Trophoblast cell (in vitro differentiated cells and primary cell): Measurements from ENCODE around the gene MPP2.

Experiments used
- DNase-seq, 2 donors: peaks; one replicate each; pipeline ENCODE4 v3.0.0-alpha.2; 2016
- H2AFZ ChIP-seq: 2 replicates; pipeline ENCODE4 v1.6.1; 2013; ENCODE audit warnings: low read length, moderate library complexity, mild to moderate bottlenecking; ENCODE audit not compliant: insufficient read depth, poor library complexity
- H2AK5ac ChIP-seq: 2 replicates; pipeline ENCODE4 v1.6.1; 2013; ENCODE audit warnings: mild to moderate bottlenecking, low read length
- H2BK120ac ChIP-seq: 2 replicates; pipeline ENCODE4 v1.6.1; 2013; ENCODE audit warnings: low read length, mild to moderate bottlenecking, moderate library complexity; ENCODE audit not compliant: insufficient read depth, poor library complexity
- H2BK12ac ChIP-seq: 2 replicates; pipeline ENCODE4 v1.6.1; 2013; ENCODE audit warnings: mild to moderate bottlenecking, low read length, moderate library complexity
- H2BK5ac ChIP-seq: 2 replicates; pipeline ENCODE4 v1.6.1; 2013; ENCODE audit warnings: low read length, low read depth, moderate library complexity, mild to moderate bottlenecking; ENCODE audit not compliant: poor library complexity
- H3K14ac ChIP-seq: 2 replicates; pipeline ENCODE4 v1.6.1; 2013; ENCODE audit warnings: mild to moderate bottlenecking, low read length
- H3K18ac ChIP-seq: 2 replicates; pipeline ENCODE4 v1.6.1; 2013; ENCODE audit warnings: mild to moderate bottlenecking, low read length
- H3K23ac ChIP-seq: 2 replicates; pipeline ENCODE4 v1.6.1; 2013; ENCODE audit warnings: low read length
- H3K27ac ChIP-seq: 2 replicates; pipeline ENCODE4 v1.5.1; 2013; ENCODE audit warnings: low read depth, mild to moderate bottlenecking, inconsistent platforms, low read length, moderate library complexity
- H3K27me3 ChIP-seq: 2 replicates; pipeline ENCODE4 v1.6.1; 2013; ENCODE audit warnings: inconsistent platforms, mild to moderate bottlenecking, low read length, moderate library complexity; ENCODE audit not compliant: insufficient read depth
- H3K36me3 ChIP-seq, 2 experiments: 1 replicate in 1 of 2; 2 replicates in 1 of 2; pipeline ENCODE4 v1.6.1; 2013; ENCODE audit warnings: low read length in 2 of 2, mild to moderate bottlenecking in 2 of 2, moderate library complexity in 1 of 2; ENCODE audit not compliant: insufficient read depth in 2 of 2, control insufficient read depth in 1 of 2
- H3K4ac ChIP-seq: 2 replicates; pipeline ENCODE4 v1.6.1; 2013; ENCODE audit warnings: low read depth, mild to moderate bottlenecking, low read length, moderate library complexity
- H3K4me1 ChIP-seq, 2 experiments: 1 replicate in 1 of 2; 2 replicates in 1 of 2; pipeline ENCODE4 v1.6.1; 2013; ENCODE audit warnings: low read length in 2 of 2, mild to moderate bottlenecking in 2 of 2, moderate library complexity in 1 of 2; ENCODE audit not compliant: insufficient read depth in 2 of 2, control insufficient read depth in 1 of 2
- H3K4me2 ChIP-seq: 2 replicates; pipeline ENCODE4 v1.6.1; 2013; ENCODE audit warnings: inconsistent platforms, mild to moderate bottlenecking, low read length, moderate library complexity
- H3K4me3 ChIP-seq: 2 replicates; pipeline ENCODE4 v1.5.1; 2013; ENCODE audit warnings: mild to moderate bottlenecking, low read depth, low read length, inconsistent platforms
- H3K79me1 ChIP-seq: one replicate; pipeline ENCODE4 v1.6.1; 2013; ENCODE audit warnings: low read length
- H3K79me2 ChIP-seq: 2 replicates; pipeline ENCODE4 v1.6.1; 2013; ENCODE audit warnings: low read length, mild to moderate bottlenecking; ENCODE audit not compliant: control insufficient read depth, insufficient read depth, poor library complexity
- H3K9ac ChIP-seq: 2 replicates; pipeline ENCODE4 v1.6.1; 2013; ENCODE audit warnings: mild to moderate bottlenecking, low read length
- H3K9me3 ChIP-seq: 2 replicates; pipeline ENCODE4 v1.6.1; 2013; ENCODE audit warnings: low read depth, mild to moderate bottlenecking, control low read depth, inconsistent platforms, low read length; ENCODE audit not compliant: insufficient read depth
- H4K12ac ChIP-seq: 2 replicates; pipeline ENCODE4 v1.6.1; 2013; ENCODE audit warnings: low read depth, mild to moderate bottlenecking, low read length, moderate library complexity
- H4K8ac ChIP-seq: 2 replicates; pipeline ENCODE4 v1.6.1; 2013; ENCODE audit warnings: low read depth, mild to moderate bottlenecking, low read length, moderate library complexity
- H4K91ac ChIP-seq: one replicate; pipeline ENCODE4 v1.6.1; 2013; ENCODE audit warnings: low read depth, mild to moderate bottlenecking, low read length, moderate library complexity
- WGBS: extraction: QIAGEN DNeasy Blood & Tissue Kit; methylation state at CpG from one replicate; pipeline ENCODE4 v1.1.7; 2013; ENCODE audit warnings: missing lambda C conversion rate; ENCODE audit not compliant: insufficient read length, insufficient coverage; ENCODE audit errors: extremely low coverage; 5-methylcytosine and 5-hydroxymethylcytosine counted together

Gene MPP2

DNA sequence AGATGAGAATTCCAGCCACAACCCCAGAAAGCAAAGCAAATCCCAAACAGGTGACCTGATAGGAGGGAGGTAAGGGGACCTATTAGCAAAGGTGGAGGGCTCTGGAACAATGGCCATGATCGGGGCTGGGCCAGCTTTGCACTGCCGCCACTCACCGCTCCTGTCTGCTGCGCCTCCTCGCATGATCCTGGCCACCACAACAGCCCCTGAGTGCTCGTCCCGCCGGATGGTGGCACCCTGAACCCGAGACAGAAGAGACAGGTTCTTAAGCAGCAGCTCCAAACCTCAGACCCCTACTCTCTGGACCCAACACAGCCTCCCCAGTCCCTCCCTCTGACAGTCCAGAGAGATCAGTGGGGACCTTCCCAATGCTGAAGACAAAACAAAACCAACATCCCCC is 79.7 kb downstream of the MPP2 start:
- Histone ChIP-seq H4K91ac (no peak overlapping the region), H2BK5ac (no peak overlapping the region), H3K9ac (no peak overlapping the region), H3K27ac (no peak overlapping the region), H2AFZ (no peak overlapping the region), H3K4me1 (peaks cover 3 to 4% of the 10 kb centered on the region in 2 experiments), H3K79me2 (no peaks in the 10 kb centered on the region), H3K14ac (no peak overlapping the region), H4K12ac (no peak overlapping the region), H4K8ac (no peak overlapping the region), H3K79me1 (no peaks in the 10 kb centered on the region), H2BK120ac (no peak overlapping the region), H2AK5ac (no peak overlapping the region), H3K9me3 (peaks cover 1% of the 10 kb centered on the region), H2BK12ac (no peak overlapping the region), H3K23ac (no peak overlapping the region), H3K4me3 (no peak overlapping the region), H3K27me3 (peaks cover 13% of the 10 kb centered on the region), H3K36me3 (no peaks in the 10 kb centered on the region), H3K18ac (no peak overlapping the region), H3K4ac (no peak overlapping the region), H3K4me2 (no peak overlapping the region)
- no CpG with 5 or more reads among the region's 9 CpGs for WGBS
- no peak for DNase-seq

GRCh38 chr17:43826206-43826605 is 81.1 kb downstream of the MPP2 start:
- no peaks in the 10 kb centered on the region for H3K79me2 ChIP-seq
- H3K36me3 ChIP-seq: no peaks in the 10 kb centered on the region
- H3K23ac ChIP-seq: no peak overlapping the region
- H2BK5ac ChIP-seq: no peak overlapping the region
- H3K27ac ChIP-seq: no peak overlapping the region
- no peak overlapping the region for H4K91ac ChIP-seq
- no peak for DNase-seq
- no peaks in the 10 kb centered on the region for H3K27me3 ChIP-seq
- no peaks in the 10 kb centered on the region for H3K79me1 ChIP-seq
- no peak overlapping the region for H3K4me3 ChIP-seq
- no peak overlapping the region for H4K8ac ChIP-seq
- H3K4ac ChIP-seq: no peak overlapping the region
- H3K4me2 ChIP-seq: no peak overlapping the region
- H4K12ac ChIP-seq: no peak overlapping the region
- H3K4me1 ChIP-seq: no peaks in the 10 kb centered on the region
- WGBS: no CpG with 5 or more reads among the region's 7 CpGs
- no peak overlapping the region for H2BK12ac ChIP-seq
- H3K18ac ChIP-seq: no peak overlapping the region
- no peak overlapping the region for H3K14ac ChIP-seq
- H3K9me3 ChIP-seq: peaks cover 1% of the 10 kb centered on the region
- no peak overlapping the region for H2AK5ac ChIP-seq
- no peak overlapping the region for H2AFZ ChIP-seq
- H2BK120ac ChIP-seq: no peak overlapping the region
- no peak overlapping the region for H3K9ac ChIP-seq

- Histone ChIP-seq H3K79me1 (no peaks in the 10 kb centered on the region), H3K18ac (no peak overlapping the region), H2AFZ (no peak overlapping the region), H2BK120ac (no peak overlapping the region), H3K23ac (no peak overlapping the region), H4K91ac (no peak overlapping the region), H3K27me3 (no peaks in the 10 kb centered on the region), H3K4me1 (no peaks in the 10 kb centered on the region), H3K79me2 (no peaks in the 10 kb centered on the region), H2BK5ac (no peak overlapping the region), H3K4ac (no peak overlapping the region), H3K27ac (no peak overlapping the region), H4K12ac (no peak overlapping the region), H3K4me3 (no peak overlapping the region), H2AK5ac (no peak overlapping the region), H3K9me3 (peaks cover 1% of the 10 kb centered on the region), H4K8ac (no peak overlapping the region), H3K9ac (no peak overlapping the region), H2BK12ac (no peak overlapping the region), H3K36me3 (no peaks in the 10 kb centered on the region), H3K4me2 (no peak overlapping the region), H3K14ac (no peak overlapping the region)
- DNase-seq: no peak
- no CpG with 5 or more reads among the region's 12 CpGs for WGBS
Observed at GRCh38 chr17:43825567-43825966, 81.8 kb downstream of the MPP2 start.
